ENCODE measurements around the gene HNRNPL. TPM values are rescaled to one million over a fixed set of nuclear protein-coding genes. Genes with fewer than 3 reads are reported as not detected.

The HNRNPL gene
- total RNA-seq, 2 experiments from 2014 or later = 777 to 829 TPM

- peak overlapping the region; percentile 93 for H3K27ac Mint-ChIP-seq
Observed at GRCh38 chr19:38841787-38842438, 7.9 kb downstream of the HNRNPL start.

GRCh38 chr19:38841180-38841766 is 8.5 kb downstream of the HNRNPL start:
- Mint-ChIP-seq H3K27ac (peak overlapping the region; percentile 93), H3K9me3 (no peaks in the 10 kb centered on the region), H3K4me3 (no peak overlapping the region), H3K4me1 (ENCODE audit: low read depth) (peaks cover 81% of the 10 kb centered on the region), H3K36me3 (ENCODE audit: low read depth) (peaks cover 83% of the 10 kb centered on the region), H3K27me3 (ENCODE audit: low read depth) (no peaks in the 10 kb centered on the region)
- CTCF ChIA-PET = interaction anchor here (0.7 to 1.4 kb wide), 2 partner anchors 46 to 111 kb away, joined by 3 read pairs; no protein-coding TSS in a partner anchor
- intact Hi-C loops (cut with micrococcal nuclease) = no loop called here
- no peak for DNase-seq

More at GRCh38 chr19:38841787-38842438, 7.9 kb downstream of the HNRNPL start:
- Mint-ChIP-seq H3K36me3 (ENCODE audit: low read depth) (peaks cover 81% of the 10 kb centered on the region), H3K4me3 (peak overlapping the region; percentile 65), H3K27me3 (ENCODE audit: low read depth) (no peaks in the 10 kb centered on the region), H3K4me1 (ENCODE audit: low read depth) (peaks cover 86% of the 10 kb centered on the region), H3K9me3 (no peaks in the 10 kb centered on the region)
- peak; percentile 68 for DNase-seq
- CTCF ChIA-PET = interaction anchor here (0.8 to 1.0 kb wide), 3 partner anchors 10 to 58 kb away, joined by 3 to 6 read pairs (median 3); partner anchors contain the start of genes ECH1 and NFKBIB
- intact Hi-C loops (cut with micrococcal nuclease) = no loop called here

- Mint-ChIP-seq H3K9me3 (no peaks in the 10 kb centered on the region), H3K27ac (peak overlapping the region; percentile 93), H3K4me1 (ENCODE audit: low read depth) (peaks cover 74% of the 10 kb centered on the region), H3K36me3 (ENCODE audit: low read depth) (peaks cover 81% of the 10 kb centered on the region), H3K4me3 (no peak overlapping the region), H3K27me3 (ENCODE audit: low read depth) (no peaks in the 10 kb centered on the region)
- CTCF ChIA-PET = interaction anchor here (0.7 to 1.4 kb wide), 2 partner anchors 47 to 110 kb away, joined by 3 read pairs; no protein-coding TSS in a partner anchor
- intact Hi-C loops (cut with micrococcal nuclease) = no loop called here
- no peak for DNase-seq
Observed at GRCh38 chr19:38840583-38840968, 9.2 kb downstream of the HNRNPL start.

GRCh38 chr19:38839816-38840582 is 9.8 kb downstream of the HNRNPL start:
- intact Hi-C loops (cut with micrococcal nuclease) = loop anchor here (10.0 kb wide), 2 partner anchors 435 to 525 kb away; partner anchors contain the start of genes FAM98C, KCNK6 and YIF1B
- peaks cover 77% of the 10 kb centered on the region for H3K36me3 Mint-ChIP-seq (ENCODE audit: low read depth)
- H3K27me3 Mint-ChIP-seq (ENCODE audit: low read depth) = no peaks in the 10 kb centered on the region
- H3K4me1 Mint-ChIP-seq (ENCODE audit: low read depth) = peaks cover 68% of the 10 kb centered on the region
- peak; percentile 30 for DNase-seq
- H3K4me3 Mint-ChIP-seq = peak overlapping the region; percentile 15
- H3K9me3 Mint-ChIP-seq = no peaks in the 10 kb centered on the region
- CTCF ChIA-PET = interaction anchor here (1.4 kb wide), 1 partner anchor 48 kb away, joined by 3 read pairs; no protein-coding TSS in a partner anchor
- peak overlapping the region; percentile 93 for H3K27ac Mint-ChIP-seq

GRCh38 chr19:38838986-38839761 is 10.6 kb downstream of the HNRNPL start:
- no peak for DNase-seq
- Mint-ChIP-seq H3K36me3 (ENCODE audit: low read depth) (peaks cover 69% of the 10 kb centered on the region), H3K4me1 (ENCODE audit: low read depth) (peaks cover 64% of the 10 kb centered on the region), H3K9me3 (no peaks in the 10 kb centered on the region), H3K4me3 (peak overlapping the region; percentile 37), H3K27ac (peak overlapping the region; percentile 89), H3K27me3 (ENCODE audit: low read depth) (no peaks in the 10 kb centered on the region)
- intact Hi-C loops (cut with micrococcal nuclease) = loop anchor here (1.0 to 10.0 kb wide), 6 partner anchors 10 to 524 kb away; partner anchors contain the start of genes FAM98C, HNRNPL, KCNK6 and YIF1B
- CTCF ChIA-PET = interaction anchor here (0.7 to 0.9 kb wide), 2 partner anchors 8 to 204 kb away, joined by 3 to 4 read pairs; no protein-coding TSS in a partner anchor

GRCh38 chr19:38838208-38838985 is 11.4 kb downstream of the HNRNPL start:
- Mint-ChIP-seq H3K36me3 (ENCODE audit: low read depth) (peaks cover 61% of the 10 kb centered on the region), H3K9me3 (no peaks in the 10 kb centered on the region)
- intact Hi-C loops (cut with micrococcal nuclease) = loop anchor here (1.0 to 10.0 kb wide), 6 partner anchors 11 to 524 kb away; partner anchors contain the start of genes FAM98C, HNRNPL, KCNK6 and YIF1B

GRCh38 chr19:38837656-38838121 is 12.1 kb downstream of the HNRNPL start:
- H3K4me1 Mint-ChIP-seq (ENCODE audit: low read depth) = peaks cover 53% of the 10 kb centered on the region
- no peaks in the 10 kb centered on the region for H3K27me3 Mint-ChIP-seq (ENCODE audit: low read depth)
- DNase-seq = no peak
- intact Hi-C loops (cut with micrococcal nuclease) = loop anchor here (1.0 to 10.0 kb wide), 6 partner anchors 12 to 523 kb away; partner anchors contain the start of genes FAM98C, HNRNPL, KCNK6 and YIF1B
- H3K36me3 Mint-ChIP-seq (ENCODE audit: low read depth) = peaks cover 54% of the 10 kb centered on the region
- no peaks in the 10 kb centered on the region for H3K9me3 Mint-ChIP-seq
- no peak overlapping the region for H3K4me3 Mint-ChIP-seq
- H3K27ac Mint-ChIP-seq = peak overlapping the region; percentile 89
- CTCF ChIA-PET = no interaction called here

More at GRCh38 chr19:38838208-38838985, 11.4 kb downstream of the HNRNPL start:
- CTCF ChIA-PET = interaction anchor here (0.7 to 0.9 kb wide), 2 partner anchors 9 to 203 kb away, joined by 3 to 4 read pairs; no protein-coding TSS in a partner anchor
- peak; percentile 94 for DNase-seq
- Mint-ChIP-seq H3K27me3 (ENCODE audit: low read depth) (no peaks in the 10 kb centered on the region), H3K4me1 (ENCODE audit: low read depth) (peaks cover 60% of the 10 kb centered on the region), H3K27ac (peak overlapping the region; percentile 89), H3K4me3 (peak overlapping the region; percentile 37)

GRCh38 chr19:38836983-38837626 is 12.7 kb downstream of the HNRNPL start:
- Mint-ChIP-seq H3K4me3 (no peak overlapping the region), H3K9me3 (no peaks in the 10 kb centered on the region), H3K36me3 (ENCODE audit: low read depth) (peaks cover 48% of the 10 kb centered on the region), H3K4me1 (ENCODE audit: low read depth) (peaks cover 49% of the 10 kb centered on the region), H3K27me3 (ENCODE audit: low read depth) (no peaks in the 10 kb centered on the region), H3K27ac (peak overlapping the region; percentile 76)
- CTCF ChIA-PET = no interaction called here
- intact Hi-C loops (cut with micrococcal nuclease) = loop anchor here (10.0 kb wide), 2 partner anchors 432 to 522 kb away; partner anchors contain the start of genes FAM98C, KCNK6 and YIF1B
- no peak for DNase-seq

GRCh38 chr19:38836159-38836982 is 13.4 kb downstream of the HNRNPL start:
- Mint-ChIP-seq H3K4me3 (no peak overlapping the region), H3K36me3 (ENCODE audit: low read depth) (peaks cover 42% of the 10 kb centered on the region), H3K27me3 (ENCODE audit: low read depth) (no peaks in the 10 kb centered on the region), H3K9me3 (no peaks in the 10 kb centered on the region), H3K27ac (peak overlapping the region; percentile 76), H3K4me1 (ENCODE audit: low read depth) (peaks cover 46% of the 10 kb centered on the region)
- CTCF ChIA-PET = no interaction called here
- no peak for DNase-seq
- intact Hi-C loops (cut with micrococcal nuclease) = loop anchor here (10.0 kb wide), 2 partner anchors 432 to 522 kb away; partner anchors contain the start of genes FAM98C, KCNK6 and YIF1B

Data from activated naive CD4-positive, alpha-beta T cell treated with anti-CD3 and anti-CD28 coated beads for 36 hours (primary cell).